ENCODE measurements around the gene NRK. TPM values are rescaled to one million over a fixed set of nuclear protein-coding genes. Genes with fewer than 3 reads are reported as not detected.
A peak's percentile ranks its signal among the peaks of the same experiment; 100 is the strongest.
"Not testable (repeated sequence)": the region's sequence is repeated elsewhere in the genome, so short reads cannot be mapped to it uniquely, and the experiment has no call there.

NRK gene
- not detected for total RNA-seq

- H3K36me3 Mint-ChIP-seq, result peaks cover 5% of the 10 kb centered on the region
- no peaks in the 10 kb centered on the region for H3K4me1 Mint-ChIP-seq (ENCODE audit: low read depth in 2 of 2)
- no peak for DNase-seq (ENCODE audit: low spot score)
- no peak within 1 kb of the TSS for H3K27ac Mint-ChIP-seq
- no peaks in the 10 kb centered on the region for H3K9me3 Mint-ChIP-seq
- H3K4me3 Mint-ChIP-seq, result no peak within 1 kb of the TSS
- peaks cover 9 to 25% of the 10 kb centered on the region in 2 donors for H3K27me3 Mint-ChIP-seq
- no peak for ATAC-seq
These were observed at the start of gene NRK for GRCh38 chrX:105822138-105823091. Gene NRK, plus strand, starts transcription at chrX:105822539. Its CDS starts 307 bp downstream, at chrX:105822846.

DNA sequence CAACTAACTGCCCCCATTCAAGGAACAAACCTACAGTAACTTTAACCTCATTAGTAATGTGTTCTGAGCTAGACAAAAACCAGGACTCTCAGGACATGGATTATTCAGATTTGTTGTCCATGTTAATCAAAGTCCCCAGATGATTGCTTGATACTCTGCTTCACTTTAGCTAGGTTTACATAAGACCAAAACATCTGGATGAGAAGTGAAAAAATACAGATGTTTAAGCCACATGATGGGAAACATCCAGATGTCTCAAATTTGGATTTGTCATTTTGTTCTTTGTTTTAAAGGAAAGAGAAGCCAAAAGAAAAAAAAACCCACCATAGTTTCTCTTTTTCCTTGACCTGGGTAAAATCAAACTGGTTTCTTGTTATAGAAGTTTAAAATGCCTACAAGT is 48.5 kb upstream of the NRK start:
- DNase-seq (ENCODE audit: low spot score) (no peak), ATAC-seq (no peak)
- peaks cover 0 to 6% of the 10 kb centered on the region in 2 donors for H3K27me3 Mint-ChIP-seq
- H3K36me3 Mint-ChIP-seq, result no peaks in the 10 kb centered on the region
- H3K9me3 Mint-ChIP-seq, result no peaks in the 10 kb centered on the region
- H3K27ac Mint-ChIP-seq, result no peak overlapping the region
- H3K4me1 Mint-ChIP-seq (ENCODE audit: low read depth in 2 of 2), result no peaks in the 10 kb centered on the region
- H3K4me3 Mint-ChIP-seq, result no peak overlapping the region

DNA sequence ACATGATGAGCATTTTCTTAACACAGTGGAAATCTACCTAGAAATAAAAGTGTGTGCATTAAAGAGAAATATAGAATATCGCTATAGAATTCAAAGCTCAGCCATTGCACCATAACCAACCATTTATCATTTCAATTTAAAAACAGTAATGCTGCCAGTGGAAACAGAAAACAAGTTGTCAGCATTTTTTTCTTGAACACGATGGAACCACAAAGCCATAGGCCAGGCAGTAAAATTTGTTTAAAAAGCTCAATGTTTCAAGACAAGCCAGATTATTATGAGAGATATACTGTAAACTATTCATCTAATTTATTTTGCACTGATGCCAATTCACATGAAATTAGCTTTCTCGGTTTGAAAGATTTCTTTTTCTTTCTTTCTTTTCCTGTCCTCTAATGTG is 46.7 kb upstream of the NRK start:
- no peak for ATAC-seq
- Mint-ChIP-seq H3K9me3 (no peaks in the 10 kb centered on the region), H3K4me3 (no peak overlapping the region)

GRCh38 chrX:105781804-105782203 is 40.5 kb upstream of the NRK start:
- Mint-ChIP-seq H3K4me3 (no peak overlapping the region), H3K4me1 (ENCODE audit: low read depth in 2 of 2) (no peaks in the 10 kb centered on the region), H3K27me3 (no peaks in the 10 kb centered on the region), H3K27ac (no peak overlapping the region), H3K36me3 (no peaks in the 10 kb centered on the region), H3K9me3 (no peaks in the 10 kb centered on the region)
- DNase-seq (ENCODE audit: low spot score) (no peak), ATAC-seq (no peak)

More for the DNA sequence above, 46.7 kb upstream of the NRK start:
- Mint-ChIP-seq H3K27me3 (peaks cover 0 to 2% of the 10 kb centered on the region in 2 donors), H3K27ac (no peak overlapping the region), H3K4me1 (ENCODE audit: low read depth in 2 of 2) (no peaks in the 10 kb centered on the region), H3K36me3 (no peaks in the 10 kb centered on the region)
- no peak for DNase-seq (ENCODE audit: low spot score)

DNA sequence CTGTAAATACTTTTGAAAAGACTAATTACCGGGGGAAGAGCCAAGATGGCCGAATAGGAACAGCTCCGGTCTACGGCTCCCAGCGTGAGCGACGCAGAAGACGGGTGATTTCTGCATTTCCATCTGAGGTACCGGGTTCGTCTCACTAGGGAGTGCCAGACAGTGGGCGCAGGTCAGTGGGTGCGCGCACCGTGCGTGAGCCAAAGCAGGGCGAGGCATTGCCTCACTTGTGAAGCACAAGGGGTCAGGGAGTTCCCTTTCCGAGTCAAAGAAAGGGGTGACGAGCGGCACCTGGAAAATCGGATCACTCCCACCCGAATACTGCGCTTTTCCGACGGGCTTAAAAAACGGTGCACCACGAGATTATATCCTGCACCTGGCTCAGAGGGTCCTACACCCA is 25.5 kb upstream of the NRK start:
- H3K27ac Mint-ChIP-seq, H3K36me3 Mint-ChIP-seq, ATAC-seq: not testable (repeated sequence)

GRCh38 chrX:105803891-105804290 is 18.4 kb upstream of the NRK start:
- H3K27ac Mint-ChIP-seq, result no peak overlapping the region
- H3K4me1 Mint-ChIP-seq (ENCODE audit: low read depth in 2 of 2), result no peaks in the 10 kb centered on the region
- no peaks in the 10 kb centered on the region for H3K27me3 Mint-ChIP-seq
- H3K4me3 Mint-ChIP-seq, result no peak overlapping the region
- ATAC-seq, result no peak
- H3K9me3 Mint-ChIP-seq, result peaks cover 4% of the 10 kb centered on the region
- no peak for DNase-seq (ENCODE audit: low spot score)
- peaks cover 5% of the 10 kb centered on the region for H3K36me3 Mint-ChIP-seq

More for the DNA sequence above, 25.5 kb upstream of the NRK start:
- not testable (repeated sequence) for DNase-seq (ENCODE audit: low spot score); H3K4me3 Mint-ChIP-seq; H3K9me3 Mint-ChIP-seq; H3K4me1 Mint-ChIP-seq (ENCODE audit: low read depth in 2 of 2); H3K27me3 Mint-ChIP-seq

DNA sequence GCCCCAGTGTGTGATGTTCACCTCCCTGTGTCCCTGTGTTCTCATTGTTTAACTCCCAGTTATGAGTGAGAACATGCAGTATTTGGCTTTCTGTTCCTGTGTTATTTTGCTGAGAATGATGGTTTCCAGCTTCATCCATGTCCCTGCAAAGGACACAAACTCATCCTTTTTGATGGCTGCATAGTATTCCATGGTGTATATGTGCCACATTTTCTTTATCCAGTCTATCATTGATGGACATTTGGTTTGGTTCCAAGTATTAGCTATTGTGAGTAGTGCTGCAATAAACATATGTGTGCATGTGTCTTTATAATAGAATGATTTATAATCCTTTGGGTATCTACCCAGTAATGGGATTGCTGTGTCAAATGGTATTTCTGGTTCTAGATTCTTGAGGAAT is 16.7 kb upstream of the NRK start:
- not testable (repeated sequence) for ATAC-seq; H3K27me3 Mint-ChIP-seq; DNase-seq (ENCODE audit: low spot score); H3K4me3 Mint-ChIP-seq; H3K27ac Mint-ChIP-seq; H3K36me3 Mint-ChIP-seq; H3K4me1 Mint-ChIP-seq (ENCODE audit: low read depth in 2 of 2); H3K9me3 Mint-ChIP-seq

DNA sequence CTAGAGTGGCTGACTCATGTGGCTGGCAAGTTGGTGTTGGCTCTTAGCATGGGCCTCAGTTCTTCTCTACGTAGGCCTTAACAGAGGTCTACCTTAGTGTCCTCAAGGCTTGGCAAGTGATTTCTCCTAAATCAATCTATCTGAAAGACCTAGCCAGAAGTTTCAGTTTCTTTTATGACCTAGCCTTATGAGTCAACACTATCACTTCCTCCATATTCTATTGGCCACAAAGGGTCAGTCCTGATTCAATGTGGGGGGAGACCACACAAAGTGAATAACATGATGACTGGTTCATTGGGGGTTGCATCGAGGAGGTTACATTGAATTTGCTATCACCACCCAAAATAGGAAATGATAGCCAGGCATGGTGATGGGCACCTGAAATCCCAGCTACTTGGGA is 5.8 kb upstream of the NRK start:
- no peak overlapping the region for H3K27ac Mint-ChIP-seq
- H3K27me3 Mint-ChIP-seq, result peaks cover 9 to 20% of the 10 kb centered on the region in 2 donors
- no peaks in the 10 kb centered on the region for H3K9me3 Mint-ChIP-seq
- H3K4me1 Mint-ChIP-seq (ENCODE audit: low read depth in 2 of 2), result no peaks in the 10 kb centered on the region
- DNase-seq (ENCODE audit: low spot score) (no peak), ATAC-seq (no peak)
- H3K36me3 Mint-ChIP-seq, result peaks cover 5% of the 10 kb centered on the region
- no peak overlapping the region for H3K4me3 Mint-ChIP-seq

DNA sequence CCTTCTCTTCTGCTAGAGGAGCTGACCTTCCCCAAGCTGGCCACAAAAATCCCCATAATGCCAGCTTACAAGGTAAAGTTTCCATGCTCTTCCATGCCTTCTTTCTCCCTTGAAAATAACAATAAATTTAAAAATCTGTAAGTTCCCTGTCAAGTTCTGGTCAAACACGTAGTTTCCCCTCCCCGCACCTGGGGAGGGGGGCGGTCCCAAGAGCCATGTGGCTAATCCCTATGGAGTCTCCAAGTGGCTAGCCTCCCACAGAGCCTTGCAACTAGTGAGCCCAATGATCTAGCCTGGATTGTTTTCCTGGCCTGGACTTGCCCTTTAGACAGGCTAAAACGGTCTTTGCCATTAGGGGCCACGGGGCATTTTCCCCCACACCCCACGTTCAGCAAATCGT is 2.1 kb upstream of the NRK start:
- H3K36me3 Mint-ChIP-seq, result peaks cover 5% of the 10 kb centered on the region
- DNase-seq (ENCODE audit: low spot score) (no peak), ATAC-seq (no peak)
- H3K9me3 Mint-ChIP-seq, result no peaks in the 10 kb centered on the region
- H3K27me3 Mint-ChIP-seq, result peaks cover 9 to 25% of the 10 kb centered on the region in 2 donors
- H3K4me1 Mint-ChIP-seq (ENCODE audit: low read depth in 2 of 2), result no peaks in the 10 kb centered on the region
- H3K27ac Mint-ChIP-seq, result no peak overlapping the region
- no peak overlapping the region for H3K4me3 Mint-ChIP-seq

DNA sequence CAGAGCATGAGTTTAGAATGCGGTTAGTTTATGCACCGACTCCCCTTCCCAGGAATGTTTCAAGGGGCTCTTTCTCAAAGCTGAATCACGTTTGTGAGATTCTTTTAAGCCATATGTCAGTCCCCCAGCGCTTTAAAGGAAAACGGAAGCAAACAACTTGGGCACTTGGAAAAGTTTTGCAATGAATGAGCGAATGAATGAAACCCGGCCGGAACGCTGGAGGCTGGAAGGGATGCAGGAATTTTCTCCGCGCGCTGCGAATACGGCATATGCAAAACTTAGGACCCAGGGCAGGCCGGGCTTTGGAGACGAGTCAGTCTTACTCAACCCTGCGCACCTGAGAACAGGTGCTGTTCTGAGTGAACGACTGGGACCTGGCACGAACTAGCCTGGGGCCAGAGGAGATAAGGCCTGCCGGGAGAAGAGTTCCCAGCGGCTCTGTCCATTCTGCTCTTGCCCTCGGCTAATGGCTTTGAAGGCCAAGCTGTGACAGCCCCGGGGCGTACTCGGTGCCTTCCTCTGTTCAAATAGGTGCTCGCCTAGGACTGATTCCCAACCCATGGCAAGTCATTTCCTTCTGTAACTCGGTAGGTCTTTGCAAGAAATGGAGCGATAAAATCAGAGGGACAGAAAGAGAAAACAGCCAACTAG is 743 bp upstream of the NRK start:
- H3K36me3 Mint-ChIP-seq, result peaks cover 5% of the 10 kb centered on the region
- ATAC-seq (peak in 1 of 2 donors; percentile 20), DNase-seq (ENCODE audit: low spot score) (no peak)
- H3K9me3 Mint-ChIP-seq, result no peaks in the 10 kb centered on the region
- H3K27ac Mint-ChIP-seq, result no peak overlapping the region
- H3K4me3 Mint-ChIP-seq, result no peak overlapping the region
- H3K27me3 Mint-ChIP-seq, result peaks cover 9 to 25% of the 10 kb centered on the region in 2 donors
- H3K4me1 Mint-ChIP-seq (ENCODE audit: low read depth in 2 of 2), result no peaks in the 10 kb centered on the region

DNA sequence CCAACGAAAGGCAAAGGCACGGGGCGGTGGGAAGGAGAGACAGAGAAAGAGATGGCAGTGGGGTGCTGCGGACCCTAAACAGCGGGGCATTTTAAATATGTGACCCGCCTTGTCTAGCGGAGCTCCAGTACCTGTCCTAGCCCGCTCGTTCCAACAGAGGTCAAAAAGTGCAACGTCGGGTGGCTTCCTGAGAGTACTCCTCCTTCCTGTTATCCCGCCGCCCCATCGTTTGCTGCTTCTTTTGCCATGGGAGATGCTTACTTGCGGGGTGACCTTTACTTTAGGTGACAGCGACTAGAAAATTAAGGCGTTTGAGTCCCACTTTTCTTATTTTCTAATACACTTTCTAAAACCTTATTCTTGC is 735 bp downstream of the NRK start:
- Mint-ChIP-seq H3K9me3 (no peaks in the 10 kb centered on the region), H3K4me3 (no peak overlapping the region), H3K27ac (no peak overlapping the region), H3K4me1 (ENCODE audit: low read depth in 2 of 2) (no peaks in the 10 kb centered on the region), H3K36me3 (peaks cover 5% of the 10 kb centered on the region), H3K27me3 (peaks cover 9 to 25% of the 10 kb centered on the region in 2 donors)
- ATAC-seq, result no peak
- no peak for DNase-seq (ENCODE audit: low spot score)

DNA sequence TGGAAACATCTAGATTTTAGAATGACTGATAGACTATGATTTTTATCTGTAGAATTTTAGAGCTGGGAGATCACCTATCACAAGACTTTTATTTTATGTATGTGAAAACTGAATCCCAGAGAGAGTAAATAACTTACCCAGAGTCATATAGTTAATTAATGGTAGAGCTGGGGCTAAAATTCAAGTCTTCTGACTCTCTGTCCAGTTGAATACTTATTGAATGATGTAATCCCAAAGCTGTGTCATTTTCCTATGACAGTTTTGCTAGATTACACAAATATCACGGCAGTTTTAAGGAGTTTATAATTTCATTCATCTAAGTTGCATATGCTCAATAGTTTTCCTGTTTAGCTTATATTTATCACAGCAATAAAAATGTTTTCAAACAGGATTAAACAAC is 6.7 kb downstream of the NRK start:
- ATAC-seq, result no peak

GRCh38 chrX:105837232-105837631 is 14.9 kb downstream of the NRK start:
- no peak for DNase-seq (ENCODE audit: low spot score)

More for the DNA sequence above, 6.7 kb downstream of the NRK start:
- H3K36me3 Mint-ChIP-seq, result no peaks in the 10 kb centered on the region
- no peaks in the 10 kb centered on the region for H3K4me1 Mint-ChIP-seq (ENCODE audit: low read depth in 2 of 2)
- peaks cover 0 to 2% of the 10 kb centered on the region in 2 donors for H3K27me3 Mint-ChIP-seq
- no peak overlapping the region for H3K27ac Mint-ChIP-seq
- H3K4me3 Mint-ChIP-seq, result no peak overlapping the region
- no peak for DNase-seq (ENCODE audit: low spot score)
- H3K9me3 Mint-ChIP-seq, result no peaks in the 10 kb centered on the region

DNA sequence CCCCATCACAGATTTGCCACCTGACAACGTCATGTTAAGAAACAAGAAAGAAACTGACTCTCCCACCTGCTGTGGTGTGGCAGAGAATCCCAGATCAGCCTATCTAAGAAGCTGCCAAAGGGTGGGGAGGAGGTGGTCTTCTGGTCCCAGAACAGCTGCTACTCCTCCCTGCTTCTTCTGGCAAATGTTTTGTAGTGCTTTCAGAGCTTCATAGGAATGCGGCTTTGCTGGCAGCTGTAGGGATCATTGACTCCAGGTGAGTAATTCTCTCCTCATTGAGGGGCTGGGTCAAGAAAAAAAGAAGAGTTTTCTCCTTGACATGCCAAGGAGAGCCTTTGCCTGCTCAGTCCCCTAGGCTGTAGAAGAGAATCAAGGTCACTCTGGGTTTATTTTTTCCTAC is 23.3 kb downstream of the NRK start:
- Mint-ChIP-seq H3K27ac (no peak overlapping the region), H3K36me3 (no peaks in the 10 kb centered on the region), H3K4me1 (ENCODE audit: low read depth in 2 of 2) (no peaks in the 10 kb centered on the region), H3K4me3 (no peak overlapping the region), H3K9me3 (peaks cover 2% of the 10 kb centered on the region), H3K27me3 (peaks cover 0 to 4% of the 10 kb centered on the region in 2 donors)
- no peak for DNase-seq (ENCODE audit: low spot score)
- no peak for ATAC-seq

More at GRCh38 chrX:105837232-105837631, 14.9 kb downstream of the NRK start:
- H3K9me3 Mint-ChIP-seq, result peaks cover 3% of the 10 kb centered on the region
- no peak for ATAC-seq
- H3K4me3 Mint-ChIP-seq, result no peak overlapping the region
- H3K4me1 Mint-ChIP-seq (ENCODE audit: low read depth in 2 of 2), result no peaks in the 10 kb centered on the region
- peaks cover 0 to 4% of the 10 kb centered on the region in 2 donors for H3K27me3 Mint-ChIP-seq
- H3K36me3 Mint-ChIP-seq, result no peaks in the 10 kb centered on the region
- no peak overlapping the region for H3K27ac Mint-ChIP-seq
